Breast epithelium (tissue), 3 donors: ENCODE results near the gene MAGEB2.

Experiments
- POLR2A ChIP-seq: fragments of 450-650 bp; IDR thresholded peaks from one replicate; pipeline ENCODE4 v1.6.1; 2016; ENCODE audit warnings: antibody characterized with exemption, mild to moderate bottlenecking, moderate library complexity
- POLR2AphosphoS5 ChIP-seq, 3 donors: sonication (generic); formaldehyde crosslinking; IDR thresholded peaks; one replicate each; pipeline ENCODE4 v1.6.1; 2017; ENCODE audit warnings: antibody characterized with exemption in 3 of 3
- TF ChIP-seq, protein P1 (sequence below), 3 donors: fragments of 450-650 bp; IDR thresholded peaks; one replicate each; pipeline ENCODE4 v1.5.1; 2016 to 2017; ENCODE audit warnings: antibody characterized with exemption in 3 of 3, mild to moderate bottlenecking in 3 of 3, moderate library complexity in 3 of 3

DNA sequence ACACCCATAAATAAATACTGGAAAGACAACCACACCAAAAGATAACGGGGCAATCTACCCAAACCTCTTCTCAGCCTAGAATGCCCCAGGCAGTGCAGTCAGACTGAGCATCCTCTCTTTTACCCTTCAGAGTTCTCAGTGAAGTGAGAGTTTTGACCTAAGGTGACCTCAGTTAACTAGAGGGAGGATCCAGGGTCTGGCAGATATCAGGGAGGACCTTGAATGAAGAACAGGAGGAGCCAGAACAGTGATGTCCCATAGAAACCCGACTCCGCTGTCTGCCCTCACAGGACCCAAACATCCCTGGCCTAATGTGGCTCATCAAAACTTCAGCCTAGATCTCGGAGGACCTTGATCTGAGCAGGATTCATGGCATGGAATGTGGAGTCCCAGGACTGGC, 15.0 kb downstream of the MAGEB2 start, which contains the start of gene MAGEB3:
- TF ChIP-seq, protein P1, sequence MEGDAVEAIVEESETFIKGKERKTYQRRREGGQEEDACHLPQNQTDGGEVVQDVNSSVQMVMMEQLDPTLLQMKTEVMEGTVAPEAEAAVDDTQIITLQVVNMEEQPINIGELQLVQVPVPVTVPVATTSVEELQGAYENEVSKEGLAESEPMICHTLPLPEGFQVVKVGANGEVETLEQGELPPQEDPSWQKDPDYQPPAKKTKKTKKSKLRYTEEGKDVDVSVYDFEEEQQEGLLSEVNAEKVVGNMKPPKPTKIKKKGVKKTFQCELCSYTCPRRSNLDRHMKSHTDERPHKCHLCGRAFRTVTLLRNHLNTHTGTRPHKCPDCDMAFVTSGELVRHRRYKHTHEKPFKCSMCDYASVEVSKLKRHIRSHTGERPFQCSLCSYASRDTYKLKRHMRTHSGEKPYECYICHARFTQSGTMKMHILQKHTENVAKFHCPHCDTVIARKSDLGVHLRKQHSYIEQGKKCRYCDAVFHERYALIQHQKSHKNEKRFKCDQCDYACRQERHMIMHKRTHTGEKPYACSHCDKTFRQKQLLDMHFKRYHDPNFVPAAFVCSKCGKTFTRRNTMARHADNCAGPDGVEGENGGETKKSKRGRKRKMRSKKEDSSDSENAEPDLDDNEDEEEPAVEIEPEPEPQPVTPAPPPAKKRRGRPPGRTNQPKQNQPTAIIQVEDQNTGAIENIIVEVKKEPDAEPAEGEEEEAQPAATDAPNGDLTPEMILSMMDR (IDR thresholded peaks at IDR 0.05), result no peak
- TF ChIP-seq POLR2A (no peak), POLR2AphosphoS5 (IDR thresholded peaks at IDR 0.05) (no peak)
